T-helper 1 cell treated with Interleukin-12 subunit alpha and Interleukin-12 subunit beta and Interleukin-4 antibody, amounts not matched to agents 30 μg/mL and 1 μg/mL, for 36 hours (primary cell): ENCODE results near the gene YOD1.

ENCODE experiments used
- H3K27ac Mint-ChIP-seq: one replicate; pipeline ENCODE4 v1.8.0; 2021; ENCODE audit warnings: mild to moderate bottlenecking, mixed read lengths
- H3K27me3 Mint-ChIP-seq: one replicate; pipeline ENCODE4 v1.8.0; 2021; ENCODE audit warnings: low read depth, mixed read lengths
- H3K36me3 Mint-ChIP-seq: one replicate; pipeline ENCODE4 v1.8.0; 2021; ENCODE audit warnings: low read depth, mixed read lengths
- H3K4me1 Mint-ChIP-seq: one replicate; pipeline ENCODE4 v1.8.0; 2021; ENCODE audit warnings: low read depth, mixed read lengths
- H3K4me3 Mint-ChIP-seq: one replicate; pipeline ENCODE4 v1.8.0; 2021; ENCODE audit warnings: mild to moderate bottlenecking, moderate library complexity, mixed read lengths
- H3K9me3 Mint-ChIP-seq: one replicate; pipeline ENCODE4 v1.8.0; 2021; ENCODE audit warnings: mixed read lengths

YOD1 gene

DNA sequence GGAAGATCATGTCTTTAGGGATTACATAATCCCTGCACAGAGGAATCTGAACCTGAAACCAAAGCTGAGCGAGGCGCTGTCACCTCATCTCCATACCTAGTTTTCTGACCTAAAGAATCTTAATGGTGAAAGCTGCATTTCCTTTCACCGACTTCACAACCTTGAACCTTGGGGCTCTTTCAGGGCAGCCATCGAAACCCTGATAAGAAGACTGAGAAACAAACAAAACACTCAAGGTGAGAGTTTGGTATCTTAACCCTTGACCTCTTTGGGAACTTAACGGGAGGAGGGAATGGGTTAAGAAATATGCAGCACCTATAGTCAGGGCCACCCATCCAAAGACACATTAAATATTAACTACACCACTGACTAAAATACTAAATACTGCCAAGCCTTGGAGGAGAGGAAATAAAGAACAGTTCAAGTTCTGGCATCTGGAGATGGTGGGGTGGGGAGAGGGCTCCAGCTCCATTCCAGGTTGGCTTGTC is 20.4 kb downstream of the YOD1 start:
- peaks cover 71% of the 10 kb centered on the region for H3K27me3 Mint-ChIP-seq
- H3K4me1 Mint-ChIP-seq: peaks cover 4% of the 10 kb centered on the region
- H3K36me3 Mint-ChIP-seq: no peaks in the 10 kb centered on the region
- H3K4me3 Mint-ChIP-seq: no peak overlapping the region
- H3K27ac Mint-ChIP-seq: no peak overlapping the region
- no peaks in the 10 kb centered on the region for H3K9me3 Mint-ChIP-seq

DNA sequence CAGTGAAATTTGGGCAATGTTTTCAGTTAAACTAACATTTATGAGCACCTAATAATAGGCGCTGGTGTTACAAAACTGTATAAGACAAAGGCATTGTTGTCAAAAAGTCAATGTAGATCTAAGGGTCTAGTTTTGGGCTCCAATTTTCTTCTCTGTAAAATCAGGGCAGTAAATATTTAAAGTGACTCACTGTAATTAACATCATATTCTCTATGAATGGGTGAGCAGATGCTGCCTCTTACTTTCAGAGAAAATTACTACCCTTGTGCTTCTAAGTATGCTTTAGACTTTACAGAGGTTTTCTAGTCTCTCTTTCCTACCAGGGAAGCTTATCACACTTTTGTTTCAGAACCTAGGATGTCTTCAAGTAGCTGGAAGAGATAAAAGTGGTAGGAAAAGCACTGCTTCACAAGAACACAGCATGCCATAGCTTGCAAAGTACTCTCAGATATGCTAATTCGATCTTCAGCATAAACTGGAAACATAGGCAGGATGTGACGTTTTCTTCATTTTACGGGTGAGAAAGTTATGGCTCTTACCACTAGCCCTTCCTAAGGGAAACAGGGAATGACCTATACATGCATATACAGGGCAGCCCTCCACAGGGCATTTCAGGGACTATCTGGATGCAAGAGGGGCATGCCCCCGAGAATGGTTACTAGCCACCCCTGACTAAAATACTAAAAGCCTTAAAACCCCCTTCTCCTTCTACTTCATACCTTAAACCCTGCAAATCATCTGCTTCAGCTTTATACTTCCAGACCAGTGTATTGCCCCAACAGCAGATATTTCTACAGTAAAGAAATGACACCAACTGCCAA is 21.1 kb downstream of the YOD1 start:
- H3K36me3 Mint-ChIP-seq: no peaks in the 10 kb centered on the region
- H3K4me3 Mint-ChIP-seq: no peak overlapping the region
- H3K9me3 Mint-ChIP-seq: no peaks in the 10 kb centered on the region
- no peak overlapping the region for H3K27ac Mint-ChIP-seq
- H3K27me3 Mint-ChIP-seq: peaks cover 73% of the 10 kb centered on the region
- peaks cover 4% of the 10 kb centered on the region for H3K4me1 Mint-ChIP-seq

DNA sequence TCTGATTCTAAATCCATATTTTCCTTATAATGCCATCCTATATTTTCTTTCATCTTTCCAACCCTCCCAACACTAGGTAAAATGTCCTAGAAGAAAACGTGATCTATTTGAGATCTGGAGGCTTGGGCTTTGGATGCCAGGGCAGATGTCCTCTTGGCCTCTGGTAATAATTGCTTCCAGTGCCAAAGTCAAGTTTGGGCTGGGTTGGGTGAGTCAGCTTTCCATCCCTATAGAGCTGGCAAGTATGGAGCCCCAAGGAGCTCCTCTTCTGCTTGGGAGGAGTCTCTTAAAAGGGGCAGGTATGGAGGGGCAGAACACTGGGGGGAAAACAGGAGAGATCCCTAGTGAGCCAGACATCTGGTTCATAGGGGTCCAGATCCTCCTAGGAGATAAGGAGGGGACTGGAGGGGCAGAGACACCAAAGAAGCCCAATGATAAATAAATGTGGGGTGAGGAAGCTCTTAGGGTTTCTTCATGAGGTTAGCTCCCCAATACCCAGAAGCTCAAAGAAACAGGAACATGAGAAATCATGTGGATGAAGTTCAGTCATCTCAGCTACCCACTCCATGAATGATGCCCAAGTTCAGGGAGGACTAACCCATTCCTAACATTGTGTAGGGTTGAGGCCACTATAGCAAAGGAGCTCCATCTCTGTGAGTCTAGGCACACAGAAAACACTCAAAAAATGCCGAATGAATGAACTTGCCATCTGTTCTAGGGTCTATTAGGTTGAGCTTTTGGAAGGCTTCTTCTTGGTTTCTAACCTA is 21.9 kb downstream of the YOD1 start:
- Mint-ChIP-seq H3K9me3 (no peaks in the 10 kb centered on the region), H3K27me3 (peaks cover 71% of the 10 kb centered on the region), H3K4me3 (no peak overlapping the region), H3K36me3 (no peaks in the 10 kb centered on the region), H3K4me1 (peaks cover 4% of the 10 kb centered on the region), H3K27ac (no peak overlapping the region)

DNA sequence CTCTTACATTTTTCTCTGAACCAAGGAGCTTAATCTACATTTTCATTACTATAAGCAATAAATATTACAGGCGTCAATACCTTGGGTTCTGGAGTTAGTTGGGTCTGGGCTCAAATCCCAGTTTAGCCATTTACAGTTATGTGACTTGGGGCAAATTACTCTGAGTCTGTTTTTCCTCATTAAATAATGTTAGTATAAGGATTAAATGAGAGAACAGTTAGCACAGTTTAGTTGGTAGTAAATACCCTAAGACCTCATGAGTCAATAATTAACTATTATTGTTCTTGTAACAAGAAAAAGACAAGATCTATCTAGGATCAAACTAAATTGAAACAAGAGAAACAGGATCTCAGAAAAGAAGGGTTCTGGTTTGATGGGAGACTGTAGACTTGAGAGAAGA is 23.1 kb downstream of the YOD1 start:
- no peaks in the 10 kb centered on the region for H3K36me3 Mint-ChIP-seq
- peaks cover 4% of the 10 kb centered on the region for H3K4me1 Mint-ChIP-seq
- H3K9me3 Mint-ChIP-seq: no peaks in the 10 kb centered on the region
- no peak overlapping the region for H3K4me3 Mint-ChIP-seq
- H3K27ac Mint-ChIP-seq: no peak overlapping the region
- H3K27me3 Mint-ChIP-seq: peaks cover 61% of the 10 kb centered on the region

DNA sequence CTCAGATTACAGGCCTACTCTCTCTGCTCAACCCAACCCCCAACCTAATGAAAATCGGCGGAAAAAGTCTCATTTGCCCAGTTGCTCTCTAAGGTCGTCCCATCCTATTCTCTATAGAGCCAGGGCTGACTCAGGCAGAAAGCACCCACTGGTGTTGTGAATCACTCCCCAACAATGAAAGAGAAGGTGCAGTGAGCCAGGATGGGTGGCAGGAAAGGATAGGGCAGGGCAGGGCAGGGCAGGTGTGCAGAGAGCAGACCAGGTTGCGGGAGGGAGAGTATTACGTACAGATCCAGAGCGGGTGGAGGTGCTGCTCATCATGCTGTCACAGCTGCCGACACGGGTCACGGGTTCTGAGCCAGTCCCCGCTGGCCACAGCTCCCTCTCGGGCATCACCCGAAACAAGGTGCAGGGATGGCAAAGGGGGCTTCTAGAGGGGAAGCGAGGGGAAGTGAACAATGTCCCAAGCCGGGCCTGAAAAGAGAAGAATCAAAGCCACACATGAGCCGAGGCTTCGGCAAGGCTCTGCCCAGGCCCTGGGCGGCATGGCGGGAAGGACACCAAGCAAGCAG is 23.7 kb downstream of the YOD1 start:
- H3K27ac Mint-ChIP-seq: no peak overlapping the region
- peaks cover 4% of the 10 kb centered on the region for H3K4me1 Mint-ChIP-seq
- H3K4me3 Mint-ChIP-seq: no peak overlapping the region
- no peaks in the 10 kb centered on the region for H3K9me3 Mint-ChIP-seq
- peaks cover 55% of the 10 kb centered on the region for H3K27me3 Mint-ChIP-seq
- H3K36me3 Mint-ChIP-seq: no peaks in the 10 kb centered on the region

DNA sequence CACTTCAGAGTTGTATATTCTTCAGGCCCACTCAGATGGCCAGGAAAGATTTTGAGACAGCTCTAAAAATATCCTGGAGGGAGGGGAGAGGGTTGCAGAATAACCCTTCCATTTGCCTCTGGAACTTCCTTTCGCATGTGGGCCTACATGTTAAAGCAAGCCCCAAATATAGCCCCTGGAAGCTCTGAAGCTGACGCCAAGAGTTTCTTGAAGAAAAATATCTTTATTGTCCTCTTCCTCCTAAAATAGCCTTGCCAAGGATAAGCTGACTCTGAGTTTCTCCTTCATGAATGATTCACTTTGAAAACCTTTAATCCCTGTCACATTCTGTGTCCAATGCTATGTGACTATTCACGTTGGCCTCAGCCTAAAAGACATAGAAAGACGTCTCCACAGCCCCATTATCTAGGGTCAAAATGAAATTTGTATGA is 24.9 kb downstream of the YOD1 start:
- H3K4me1 Mint-ChIP-seq: peaks cover 4% of the 10 kb centered on the region
- H3K27me3 Mint-ChIP-seq: peaks cover 43% of the 10 kb centered on the region
- no peak overlapping the region for H3K4me3 Mint-ChIP-seq
- H3K9me3 Mint-ChIP-seq: no peaks in the 10 kb centered on the region
- no peaks in the 10 kb centered on the region for H3K36me3 Mint-ChIP-seq
- H3K27ac Mint-ChIP-seq: no peak overlapping the region

DNA sequence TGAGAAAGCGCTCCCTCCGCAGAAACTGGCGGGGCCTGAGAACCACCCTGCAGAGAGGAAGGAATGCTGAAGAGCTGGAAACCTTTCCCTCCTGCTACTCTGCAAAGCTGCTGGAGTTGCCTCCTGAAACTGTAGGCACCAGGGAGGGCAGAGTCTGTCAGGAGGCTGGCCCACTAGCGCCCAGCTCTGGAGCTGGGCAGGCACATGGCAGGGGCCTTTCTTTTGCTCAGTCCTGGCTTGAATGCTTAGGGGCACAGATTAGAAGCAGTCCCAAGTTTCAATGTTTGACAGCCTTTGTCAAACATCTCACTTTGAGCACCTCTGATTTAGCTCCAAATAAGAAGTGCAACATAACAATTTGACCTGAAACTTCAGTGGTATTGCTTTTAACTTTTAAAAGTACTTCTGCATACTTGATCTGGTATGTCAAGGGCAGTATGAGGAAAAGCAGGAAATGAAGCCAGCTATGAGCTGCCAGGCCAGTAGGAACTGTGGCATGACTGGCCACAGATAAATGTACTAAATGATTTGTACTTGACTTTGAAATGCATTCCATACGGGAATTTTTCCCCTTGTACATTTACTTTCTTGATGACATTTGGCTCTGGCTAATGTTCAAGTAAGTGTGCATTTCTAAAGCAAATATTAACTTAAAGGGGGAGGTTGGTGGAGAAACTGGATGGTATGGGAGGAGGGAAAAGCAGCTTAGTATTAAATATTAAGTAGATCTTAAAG is 25.7 kb downstream of the YOD1 start:
- Mint-ChIP-seq H3K4me3 (no peak overlapping the region), H3K27ac (no peak overlapping the region), H3K4me1 (peaks cover 4% of the 10 kb centered on the region), H3K9me3 (no peaks in the 10 kb centered on the region), H3K36me3 (no peaks in the 10 kb centered on the region), H3K27me3 (peaks cover 35% of the 10 kb centered on the region)

DNA sequence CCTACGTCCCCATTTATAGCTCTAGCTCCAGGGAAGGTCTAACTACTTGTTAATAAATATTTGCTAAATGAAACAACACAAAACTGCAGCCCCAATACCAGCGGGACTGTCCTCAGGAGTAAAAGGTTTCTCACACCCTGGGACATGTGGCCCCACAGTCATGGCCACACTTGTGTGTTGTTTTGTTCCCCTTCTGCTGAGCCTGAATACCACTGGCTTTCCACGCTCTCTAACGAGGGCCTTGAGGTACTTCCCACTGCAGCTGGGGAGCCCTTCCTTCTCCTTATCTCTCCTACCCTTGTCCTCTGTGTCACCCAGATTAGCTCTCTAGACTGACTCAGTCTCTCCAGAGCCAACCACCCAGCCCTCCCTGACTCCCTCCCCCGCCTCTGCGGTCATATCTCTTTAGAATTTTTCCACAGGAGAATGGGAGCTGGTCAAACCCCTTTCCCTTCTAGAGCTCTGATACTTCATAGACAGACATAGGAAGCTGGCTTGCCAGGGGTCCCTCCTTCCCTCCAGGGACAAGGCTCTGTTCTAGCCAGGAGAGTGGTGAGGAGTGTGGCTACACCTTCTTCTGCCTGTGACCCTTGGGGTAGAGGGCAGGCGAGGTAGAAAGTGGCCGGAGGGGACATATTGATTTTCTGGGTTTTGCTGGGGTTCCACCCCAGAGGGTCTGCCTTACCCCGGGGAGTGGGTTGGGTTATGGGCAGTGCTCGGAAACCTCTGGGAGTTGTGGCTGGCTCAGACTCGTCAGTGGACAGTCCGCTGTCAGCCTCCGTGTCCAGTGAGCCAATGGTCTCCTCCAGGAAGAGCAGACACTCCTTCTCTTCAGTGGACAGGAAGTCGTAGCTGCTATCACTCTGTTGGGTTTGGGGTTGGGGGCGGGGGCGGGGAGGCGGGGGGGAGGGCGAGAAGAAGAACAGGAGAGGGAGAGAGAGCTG is 26.5 kb downstream of the YOD1 start:
- H3K4me1 Mint-ChIP-seq: no peaks in the 10 kb centered on the region
- H3K9me3 Mint-ChIP-seq: no peaks in the 10 kb centered on the region
- no peak overlapping the region for H3K4me3 Mint-ChIP-seq

DNA sequence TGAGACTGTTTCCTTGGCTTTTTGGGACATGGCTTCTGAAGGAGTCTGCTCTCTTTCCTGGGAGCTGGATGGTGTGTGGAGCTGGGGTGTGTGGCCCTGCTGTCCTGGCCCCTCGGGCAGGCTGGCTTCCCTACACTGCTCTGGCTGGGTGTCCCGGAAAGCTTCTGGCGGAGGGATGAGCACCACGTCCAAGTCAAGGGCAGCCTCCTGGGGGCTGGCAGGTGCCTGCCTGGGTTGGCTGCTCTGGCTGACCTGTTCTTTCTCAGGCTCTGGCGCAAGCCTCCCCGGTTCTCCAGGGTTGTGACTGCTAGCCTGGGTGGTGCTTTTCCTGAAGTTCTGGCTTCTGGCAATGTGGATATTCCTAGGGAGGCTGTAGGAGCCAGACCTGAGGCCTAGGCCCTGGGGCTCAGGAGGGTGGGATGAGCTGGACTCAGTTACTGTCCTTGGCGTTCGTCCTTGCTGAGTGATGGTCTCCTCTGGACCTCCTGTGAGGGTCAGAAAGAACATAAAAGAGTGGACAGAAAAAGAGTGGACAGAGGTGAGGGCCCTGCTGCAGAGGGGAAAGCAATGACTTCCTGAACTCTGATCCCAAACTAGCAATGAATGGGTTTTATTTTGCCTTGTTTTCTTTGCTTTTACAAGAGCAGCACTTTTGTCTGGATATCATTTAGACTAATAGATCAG is 27.9 kb downstream of the YOD1 start:
- Mint-ChIP-seq H3K4me1 (no peaks in the 10 kb centered on the region), H3K4me3 (no peak overlapping the region), H3K27ac (no peak overlapping the region), H3K9me3 (no peaks in the 10 kb centered on the region), H3K27me3 (peaks cover 26% of the 10 kb centered on the region), H3K36me3 (no peaks in the 10 kb centered on the region)

More for the DNA sequence above, 26.5 kb downstream of the YOD1 start:
- Mint-ChIP-seq H3K36me3 (no peaks in the 10 kb centered on the region), H3K27ac (no peak overlapping the region), H3K27me3 (peaks cover 29% of the 10 kb centered on the region)

DNA sequence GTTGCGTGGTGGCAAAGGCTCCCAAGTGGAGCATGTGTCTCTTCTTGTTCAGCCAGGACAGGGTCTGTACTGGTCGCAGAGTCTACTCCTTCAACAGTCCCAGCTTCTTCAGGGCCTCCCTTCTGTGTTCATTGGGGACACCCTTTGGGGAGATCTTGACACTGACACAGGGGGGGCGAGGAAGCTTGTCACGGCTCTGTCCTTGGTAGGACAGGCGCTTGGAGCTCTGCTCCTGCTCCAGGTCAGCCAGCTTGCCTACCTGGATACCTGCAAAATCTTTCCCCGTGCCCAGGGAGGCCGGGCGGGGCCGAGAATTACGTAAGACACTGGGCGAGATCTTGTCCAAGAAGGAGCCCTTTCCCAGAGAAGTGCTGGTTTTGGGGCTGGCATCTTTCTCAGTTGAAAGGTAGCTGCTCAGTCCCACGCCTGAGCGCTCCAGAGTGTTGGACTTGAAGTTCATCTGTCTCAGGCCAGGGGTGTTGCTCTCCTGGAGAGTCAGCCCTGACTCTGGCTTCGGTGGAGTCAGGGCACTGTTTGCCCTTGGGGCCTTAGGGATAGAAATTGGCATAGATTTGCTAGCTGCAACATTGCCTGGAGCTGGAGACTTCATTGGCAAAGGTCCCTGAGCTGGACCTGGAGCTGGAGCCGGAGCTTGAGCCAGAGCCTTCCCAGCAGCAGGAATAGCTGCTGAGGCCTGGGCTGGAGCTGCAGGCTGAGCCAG is 29.0 kb downstream of the YOD1 start:
- Mint-ChIP-seq H3K27ac (no peak overlapping the region), H3K4me3 (no peak overlapping the region), H3K27me3 (peaks cover 24% of the 10 kb centered on the region), H3K4me1 (no peaks in the 10 kb centered on the region), H3K36me3 (no peaks in the 10 kb centered on the region), H3K9me3 (no peaks in the 10 kb centered on the region)

DNA sequence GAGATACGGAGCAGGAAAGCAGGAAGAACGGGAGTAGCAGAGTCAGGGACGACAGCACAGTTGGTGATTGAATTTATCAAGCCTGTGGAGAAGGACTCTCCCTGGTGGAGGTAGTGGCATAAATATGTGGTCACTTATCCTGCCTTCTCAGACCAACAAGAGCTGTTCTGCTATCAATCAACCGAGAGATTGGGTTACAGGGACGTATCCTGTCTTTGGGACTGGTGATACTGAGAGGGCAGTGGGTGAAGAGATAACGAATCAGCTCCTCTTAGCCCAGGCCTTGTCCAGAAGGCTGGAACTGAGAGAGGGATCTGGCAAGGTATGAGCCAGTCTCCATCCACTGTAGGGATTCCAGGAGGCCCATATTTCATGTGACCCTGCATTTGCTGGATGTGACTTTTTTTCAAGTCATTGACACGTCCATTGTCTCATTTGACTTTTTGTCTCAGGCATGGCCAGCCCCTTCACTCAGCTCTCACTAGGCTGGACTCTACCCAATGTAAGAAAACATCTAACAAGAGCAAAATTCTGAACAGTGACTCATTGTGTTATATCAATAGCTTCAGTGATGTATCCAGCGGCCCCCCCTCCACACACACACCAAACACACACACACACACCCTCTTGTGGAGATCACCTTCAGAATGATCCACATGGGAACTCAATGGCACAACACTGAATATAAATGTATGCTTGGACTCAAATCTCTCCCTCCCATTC is 29.7 kb downstream of the YOD1 start:
- Mint-ChIP-seq H3K36me3 (no peaks in the 10 kb centered on the region), H3K27ac (no peak overlapping the region), H3K4me1 (no peaks in the 10 kb centered on the region), H3K4me3 (no peak overlapping the region), H3K27me3 (peaks cover 17% of the 10 kb centered on the region), H3K9me3 (no peaks in the 10 kb centered on the region)

DNA sequence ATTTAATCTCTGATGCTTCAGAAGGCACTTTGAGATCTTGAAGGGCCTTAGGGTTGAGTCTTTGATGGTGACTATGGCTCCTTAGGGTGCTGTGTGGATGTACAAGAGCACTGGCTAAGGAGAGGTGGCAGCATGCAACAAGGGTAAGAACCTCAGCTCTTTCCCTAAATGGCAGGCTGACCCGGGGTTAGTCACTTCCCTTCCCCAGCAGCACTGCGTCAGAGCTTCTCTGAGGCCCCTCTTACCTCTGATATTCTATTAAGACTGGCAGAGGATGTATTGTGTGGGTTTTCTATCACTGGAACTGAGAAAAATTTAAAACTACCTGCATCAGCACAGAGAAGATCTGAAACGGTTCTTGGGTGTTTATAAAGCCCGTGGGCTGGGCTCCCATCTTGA is 30.3 kb downstream of the YOD1 start:
- Mint-ChIP-seq H3K9me3 (no peaks in the 10 kb centered on the region), H3K4me1 (peaks cover 2% of the 10 kb centered on the region), H3K4me3 (no peak overlapping the region), H3K36me3 (no peaks in the 10 kb centered on the region), H3K27ac (no peak overlapping the region), H3K27me3 (peaks cover 21% of the 10 kb centered on the region)
